ENCODE data around the gene RANBP1.

RANBP1 gene

GRCh38 chr22:20175597-20175900, 59.6 kb downstream of the RANBP1 start:
- H4K20me1 ChIP-seq (ENCODE audit: insufficient read depth, low read length) = 0 out of 2 replicates have a peak, but pooled peaks cover 4% of the 10 kb centered on the region
- TF ChIP-seq EZH2 (IDR thresholded peaks at IDR 0.05; ENCODE audit: borderline replicate concordance, low read depth, low read length, severe bottlenecking) = no peak
- peak; percentile 19 for TF ChIP-seq CTCF (IDR thresholded peaks at IDR 0.05; ENCODE audit: borderline replicate concordance, extremely low read depth, low read length, poor library complexity, severe bottlenecking)
- no peaks in the 10 kb centered on the region for H3K27me3 ChIP-seq (ENCODE audit: insufficient read depth, low read length, poor library complexity)
- no peak overlapping the region for H3K27ac ChIP-seq (ENCODE audit: low read length)
- peak; percentile 59; the same call in 2 of the 3 replicates for ATAC-seq (ENCODE audit: insufficient read depth, low read depth)
- H3K4me2 ChIP-seq (ENCODE audit: insufficient read depth, low read length) = no peak overlapping the region
- H3K9me3 ChIP-seq (ENCODE audit: insufficient read depth, low read length, severe bottlenecking) = no peaks in the 10 kb centered on the region
- no peak overlapping the region for H3K4me3 ChIP-seq (ENCODE audit: low read depth in 1 of 2, low read length in 2 of 2)
- no peaks in the 10 kb centered on the region for H3K36me3 ChIP-seq (ENCODE audit: insufficient read depth, low read length)
- no peaks in the 10 kb centered on the region for H3K79me2 ChIP-seq (ENCODE audit: insufficient read depth, low read length)
- H3K4me1 ChIP-seq (ENCODE audit: insufficient read depth, low read length) = no peaks in the 10 kb centered on the region
- no peak for DNase-seq
- H2AFZ ChIP-seq (ENCODE audit: low read depth, low read length) = no peak overlapping the region
- H3K9ac ChIP-seq (ENCODE audit: low read depth, low read length) = no peak overlapping the region

GRCh38 chr22:20176421-20177085, 60.6 kb downstream of the RANBP1 start:
- Histone ChIP-seq H3K4me2 (ENCODE audit: insufficient read depth, low read length) (no peak overlapping the region), H3K4me3 (ENCODE audit: low read depth in 1 of 2, low read length in 2 of 2) (no peak overlapping the region), H3K27me3 (ENCODE audit: insufficient read depth, low read length, poor library complexity) (no peaks in the 10 kb centered on the region), H4K20me1 (ENCODE audit: insufficient read depth, low read length) (0 out of 2 replicates have a peak, but pooled peaks cover 4% of the 10 kb centered on the region), H2AFZ (ENCODE audit: low read depth, low read length) (no peak overlapping the region), H3K4me1 (ENCODE audit: insufficient read depth, low read length) (no peaks in the 10 kb centered on the region), H3K79me2 (ENCODE audit: insufficient read depth, low read length) (no peaks in the 10 kb centered on the region), H3K9ac (ENCODE audit: low read depth, low read length) (no peak overlapping the region), H3K9me3 (ENCODE audit: insufficient read depth, low read length, severe bottlenecking) (no peaks in the 10 kb centered on the region), H3K36me3 (ENCODE audit: insufficient read depth, low read length) (no peaks in the 10 kb centered on the region), H3K27ac (ENCODE audit: low read length) (no peak overlapping the region)
- ATAC-seq (ENCODE audit: insufficient read depth, low read depth) (no peak), DNase-seq (no peak)
- no peak for TF ChIP-seq CTCF (IDR thresholded peaks at IDR 0.05; ENCODE audit: borderline replicate concordance, extremely low read depth, low read length, poor library complexity, severe bottlenecking)
- TF ChIP-seq EZH2 (IDR thresholded peaks at IDR 0.05; ENCODE audit: borderline replicate concordance, low read depth, low read length, severe bottlenecking) = no peak
